Measurements from ENCODE around the gene TTC14. TPM values are rescaled to one million over a fixed set of nuclear protein-coding genes. Genes with fewer than 3 reads are reported as not detected.
"Not testable (repeated sequence)": the region's sequence is repeated elsewhere in the genome, so short reads cannot be mapped to it uniquely, and the experiment has no call there.

The TTC14 gene
- polyA plus RNA-seq, 1 experiment: 48.6 TPM

DNA sequence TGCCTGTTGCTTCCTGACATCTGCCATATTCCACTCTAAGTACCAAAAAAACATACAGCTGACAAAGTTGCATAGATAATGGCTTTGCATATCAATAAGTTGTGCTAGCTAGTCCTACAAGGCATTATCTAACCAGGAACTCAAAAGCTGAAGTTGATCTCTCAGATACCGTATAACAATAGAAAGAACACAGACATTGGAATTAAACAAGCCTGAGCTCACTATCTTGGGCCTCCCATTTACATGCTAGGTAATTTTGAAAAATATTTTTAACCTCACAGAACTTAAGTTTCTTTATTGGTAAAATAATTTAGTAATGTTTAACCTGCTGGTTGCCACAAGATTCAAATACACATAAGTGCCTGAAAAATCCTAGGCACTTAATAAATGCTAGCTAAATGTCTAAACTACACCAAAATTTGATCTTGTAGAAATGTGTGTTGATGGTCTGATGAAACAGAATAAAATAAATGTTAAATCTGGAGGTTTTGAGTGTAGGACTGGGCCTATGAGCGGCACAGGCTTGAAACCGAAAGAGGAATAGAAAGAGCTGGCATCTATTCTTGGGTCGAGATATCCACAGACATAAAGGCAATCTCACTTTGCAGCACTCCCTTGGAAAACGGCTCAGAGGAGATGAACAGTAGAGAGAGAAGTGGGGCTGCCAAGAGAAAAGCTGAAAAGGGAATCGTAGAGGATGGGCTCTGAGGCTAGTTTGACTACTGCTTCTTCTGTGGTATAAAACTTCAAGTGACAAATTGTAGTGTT lies 29.9 kb upstream of the TTC14 start:
- no peak for TF ChIP-seq CTCF (IDR thresholded peaks at IDR 0.05; ENCODE audit: low read depth, low read length)
- CTCF ChIA-PET: no interaction called here
- no peak overlapping the region for H3K4me3 ChIP-seq (ENCODE audit: low read depth, low read length)
- H3K27ac ChIP-seq (ENCODE audit: low read depth, low read length): no peak overlapping the region
- H3K9me3 ChIP-seq (ENCODE audit: control insufficient read depth, insufficient read depth, low read length): no peaks in the 10 kb centered on the region
- H3K27me3 ChIP-seq (ENCODE audit: control insufficient read depth, insufficient read depth, low read length): no peaks in the 10 kb centered on the region
- POLR2A ChIA-PET: no interaction called here
- no peak for DNase-seq (ENCODE audit: low read depth, low spot score)

GRCh38 chr3:180575571-180575970 lies 26.4 kb upstream of the TTC14 start:
- Histone ChIP-seq H3K4me3 (ENCODE audit: low read depth, low read length) (no peak overlapping the region), H3K27ac (ENCODE audit: low read depth, low read length) (no peak overlapping the region), H3K9me3 (ENCODE audit: control insufficient read depth, insufficient read depth, low read length) (no peaks in the 10 kb centered on the region), H3K27me3 (ENCODE audit: control insufficient read depth, insufficient read depth, low read length) (no peaks in the 10 kb centered on the region)
- DNase-seq (ENCODE audit: low read depth, low spot score): no peak
- CTCF ChIA-PET: no interaction called here
- TF ChIP-seq CTCF (IDR thresholded peaks at IDR 0.05; ENCODE audit: low read depth, low read length): no peak
- POLR2A ChIA-PET: no interaction called here

GRCh38 chr3:180580934-180581333 lies 21.0 kb upstream of the TTC14 start:
- ChIA-PET CTCF (no interaction called here), POLR2A (no interaction called here)
- H3K27me3 ChIP-seq (ENCODE audit: control insufficient read depth, insufficient read depth, low read length): no peaks in the 10 kb centered on the region
- no peaks in the 10 kb centered on the region for H3K9me3 ChIP-seq (ENCODE audit: control insufficient read depth, insufficient read depth, low read length)
- H3K27ac ChIP-seq (ENCODE audit: low read depth, low read length): no peak overlapping the region
- DNase-seq (ENCODE audit: low read depth, low spot score): no peak
- H3K4me3 ChIP-seq (ENCODE audit: low read depth, low read length): no peak overlapping the region
- no peak for TF ChIP-seq CTCF (IDR thresholded peaks at IDR 0.05; ENCODE audit: low read depth, low read length)

- ChIA-PET CTCF (interaction anchor here (0.6 to 1.1 kb wide), 2 partner anchors 662 to 664 kb away, joined by 3 read pairs; no protein-coding TSS in a partner anchor), POLR2A (no interaction called here)
- DNase-seq (ENCODE audit: low read depth, low spot score): no peak
- no peak for TF ChIP-seq CTCF (IDR thresholded peaks at IDR 0.05; ENCODE audit: low read depth, low read length)
- Histone ChIP-seq H3K9me3 (ENCODE audit: control insufficient read depth, insufficient read depth, low read length) (no peaks in the 10 kb centered on the region; the same call in 1 of the 2 replicates), H3K4me3 (ENCODE audit: low read depth, low read length) (no peak overlapping the region), H3K27ac (ENCODE audit: low read depth, low read length) (no peak overlapping the region), H3K27me3 (ENCODE audit: control insufficient read depth, insufficient read depth, low read length) (no peaks in the 10 kb centered on the region)
Measured at GRCh38 chr3:180590396-180590795, 11.6 kb upstream of the TTC14 start.

- H3K27ac ChIP-seq (ENCODE audit: low read depth, low read length); H3K9me3 ChIP-seq (ENCODE audit: control insufficient read depth, insufficient read depth, low read length); POLR2A ChIA-PET; DNase-seq (ENCODE audit: low read depth, low spot score); H3K4me3 ChIP-seq (ENCODE audit: low read depth, low read length); H3K27me3 ChIP-seq (ENCODE audit: control insufficient read depth, insufficient read depth, low read length): not testable (repeated sequence)
- CTCF ChIA-PET: interaction anchor here (2.0 kb wide), 1 partner anchor 782 kb away, joined by 9 read pairs; no protein-coding TSS in a partner anchor
Measured at GRCh38 chr3:180593631-180594030, 8.3 kb upstream of the TTC14 start.
